Neuronal stem cell (in vitro differentiated cells): ENCODE results near the gene CALHM3.
A peak's percentile ranks its signal among the peaks of the same experiment; 100 is the strongest.
"Not testable (repeated sequence)": the region's sequence is repeated elsewhere in the genome, so short reads cannot be mapped to it uniquely, and the experiment has no call there.

Experiments
- DNase-seq: peaks from one replicate; pipeline ENCODE4 v3.0.0-alpha.2; 2013; ENCODE audit warnings: low spot score
- H2AFZ ChIP-seq: one replicate; pipeline ENCODE4 v1.6.1; 2013; ENCODE audit warnings: mild to moderate bottlenecking, low read length, inconsistent platforms
- H2AK5ac ChIP-seq: 2 replicates; pipeline ENCODE4 v1.6.1; 2013; ENCODE audit warnings: low read depth, mild to moderate bottlenecking, inconsistent platforms, low read length, moderate library complexity, mixed read lengths
- H2BK120ac ChIP-seq: 2 replicates; pipeline ENCODE4 v1.6.1; 2013; ENCODE audit warnings: low read depth, mild to moderate bottlenecking, inconsistent platforms, low read length, moderate library complexity, mixed read lengths
- H2BK12ac ChIP-seq: one replicate; pipeline ENCODE4 v1.6.1; 2013; ENCODE audit warnings: low read length, inconsistent platforms
- H2BK15ac ChIP-seq: 2 replicates; pipeline ENCODE4 v1.6.1; 2013; ENCODE audit warnings: mild to moderate bottlenecking, low read length, inconsistent platforms, mixed read lengths
- H2BK5ac ChIP-seq: one replicate; pipeline ENCODE4 v1.6.1; 2013; ENCODE audit warnings: inconsistent platforms, mild to moderate bottlenecking, low read length, moderate library complexity
- H3K14ac ChIP-seq: one replicate; pipeline ENCODE4 v1.6.1; 2013; ENCODE audit warnings: low read length, inconsistent platforms
- H3K18ac ChIP-seq: 2 replicates; pipeline ENCODE4 v1.6.1; 2013; ENCODE audit warnings: low read length, inconsistent platforms
- H3K23ac ChIP-seq: 2 replicates; pipeline ENCODE4 v1.6.1; 2013; ENCODE audit warnings: low read depth, mild to moderate bottlenecking, mixed read lengths, low read length, inconsistent platforms; ENCODE audit not compliant: poor library complexity
- H3K27ac ChIP-seq: replicated peaks from 3 replicates; pipeline ENCODE4 v1.5.1; 2013; ENCODE audit warnings: low read length, inconsistent platforms
- H3K27me3 ChIP-seq, 3 experiments: 2 replicates each; pipeline ENCODE4 v1.6.1; 2013; ENCODE audit warnings: low read length in 3 of 3, mild to moderate bottlenecking in 2 of 3, inconsistent platforms in 1 of 3, low read depth in 1 of 3, mixed read lengths in 1 of 3, moderate library complexity in 1 of 3; ENCODE audit not compliant: control insufficient read depth in 3 of 3, insufficient read depth in 3 of 3
- H3K36me3 ChIP-seq, 2 donors: replicated peaks in 1 of 2; 2 replicates each; pipeline ENCODE4 v1.6.1; 2013; ENCODE audit warnings: low read length in 2 of 2; ENCODE audit not compliant: control insufficient read depth in 2 of 2, insufficient read depth in 2 of 2
- H3K4ac ChIP-seq: 2 replicates; pipeline ENCODE4 v1.6.1; 2013; ENCODE audit warnings: inconsistent platforms, mild to moderate bottlenecking, low read length, moderate library complexity
- H3K4me1 ChIP-seq, 2 donors: 1 replicate in 1 of 2; 2 replicates in 1 of 2; pipeline ENCODE4 v1.6.1; 2013; ENCODE audit warnings: low read length in 2 of 2, low read depth in 1 of 2; ENCODE audit not compliant: control insufficient read depth in 2 of 2, insufficient read depth in 1 of 2
- H3K4me2 ChIP-seq: one replicate; pipeline ENCODE4 v1.6.1; 2013; ENCODE audit warnings: mild to moderate bottlenecking, low read length, inconsistent platforms; ENCODE audit not compliant: insufficient read depth, poor library complexity, severe bottlenecking
- H3K4me3 ChIP-seq, 2 donors: 2 replicates each; pipeline ENCODE4 v1.5.1; 2013; ENCODE audit warnings: low read length in 2 of 2, mild to moderate bottlenecking in 2 of 2, inconsistent platforms in 1 of 2, moderate library complexity in 1 of 2
- H3K79me1 ChIP-seq: one replicate; pipeline ENCODE4 v1.6.1; 2013; ENCODE audit warnings: low read depth, mild to moderate bottlenecking, inconsistent platforms, low read length, moderate library complexity
- H3K9ac ChIP-seq: one replicate; pipeline ENCODE4 v1.6.1; 2013; ENCODE audit warnings: mild to moderate bottlenecking, low read depth, low read length, inconsistent platforms; ENCODE audit not compliant: poor library complexity
- H3K9me3 ChIP-seq, 2 donors: replicated peaks in 1 of 2; 2 replicates each; pipeline versions ENCODE3 to v1.6.1; 2013; ENCODE audit warnings: low read length in 2 of 2, mild to moderate bottlenecking in 2 of 2, inconsistent platforms in 1 of 2, low read depth in 1 of 2, mixed read lengths in 1 of 2, moderate library complexity in 1 of 2; ENCODE audit not compliant: control insufficient read depth in 2 of 2, insufficient read depth in 1 of 2
- H4K8ac ChIP-seq: one replicate; pipeline ENCODE4 v1.6.1; 2013; ENCODE audit warnings: low read depth, mild to moderate bottlenecking, inconsistent platforms, low read length, moderate library complexity
- H4K91ac ChIP-seq: one replicate; pipeline ENCODE4 v1.6.1; 2013; ENCODE audit warnings: low read length, low read depth, mild to moderate bottlenecking, inconsistent platforms; ENCODE audit not compliant: poor library complexity
- WGBS, 2 donors: extraction: QIAGEN DNeasy Blood & Tissue Kit; methylation state at CpG; one replicate each; pipeline ENCODE4 v1.1.7; 2013; ENCODE audit warnings: missing lambda C conversion rate in 2 of 2, mixed read lengths in 1 of 2; ENCODE audit not compliant: insufficient read length in 2 of 2, insufficient replicate concordance in 1 of 2; ENCODE audit errors: extremely low coverage in 2 of 2; 5-methylcytosine and 5-hydroxymethylcytosine counted together

Gene CALHM3

GRCh38 chr10:103487410-103487708 is 8.3 kb upstream of the CALHM3 start:
- Histone ChIP-seq H3K14ac (no peak overlapping the region), H3K9me3 (no peaks in the 10 kb centered on the region), H3K79me1 (no peaks in the 10 kb centered on the region), H3K27ac (no peak overlapping the region), H4K8ac (no peak overlapping the region), H3K4me3 (no peak overlapping the region), H4K91ac (no peak overlapping the region), H3K23ac (no peak overlapping the region), H3K27me3 (peaks cover 0 to 16% (median 0%) of the 10 kb centered on the region in 3 experiments), H3K4me2 (no peak overlapping the region), H3K18ac (no peak overlapping the region), H2AFZ (no peak overlapping the region), H3K4ac (no peak overlapping the region), H2BK15ac (no peak overlapping the region), H2BK5ac (no peak overlapping the region), H2BK12ac (no peak overlapping the region), H2BK120ac (no peak overlapping the region), H3K9ac (no peak overlapping the region), H3K36me3 (no peaks in the 10 kb centered on the region), H2AK5ac (no peak overlapping the region), H3K4me1 (peaks cover 2 to 6% of the 10 kb centered on the region in 2 donors)
- no CpG with 5 or more reads among the region's 2 CpGs for WGBS, 2 donors
- no peak for DNase-seq

GRCh38 chr10:103486635-103487409 is 7.8 kb upstream of the CALHM3 start:
- H2BK15ac ChIP-seq, H2AK5ac ChIP-seq, H2BK5ac ChIP-seq, H3K9me3 ChIP-seq, H3K36me3 ChIP-seq, H2AFZ ChIP-seq, H3K4me1 ChIP-seq, H3K27ac ChIP-seq, H3K4me3 ChIP-seq, H3K18ac ChIP-seq, H3K23ac ChIP-seq, H3K4me2 ChIP-seq, H3K79me1 ChIP-seq, DNase-seq, H3K4ac ChIP-seq, H4K8ac ChIP-seq, H2BK120ac ChIP-seq, H3K14ac ChIP-seq, H4K91ac ChIP-seq, H2BK12ac ChIP-seq, H3K9ac ChIP-seq: not testable (repeated sequence)
- no CpG with 5 or more reads among the region's 8 CpGs for WGBS, 2 donors
- peaks cover 0 to 16% (median 0%) of the 10 kb centered on the region in 3 experiments for H3K27me3 ChIP-seq

GRCh38 chr10:103481974-103482531 is 3.0 kb upstream of the CALHM3 start:
- no peak overlapping the region for H4K91ac ChIP-seq
- no peak overlapping the region for H2AK5ac ChIP-seq
- no peak overlapping the region for H2BK120ac ChIP-seq
- no peak overlapping the region for H3K23ac ChIP-seq
- no peak for DNase-seq
- H2AFZ ChIP-seq, result no peak overlapping the region
- no peak overlapping the region for H3K4me2 ChIP-seq
- no peak overlapping the region for H3K4ac ChIP-seq
- no peaks in the 10 kb centered on the region for H3K79me1 ChIP-seq
- peaks cover 1 to 4% of the 10 kb centered on the region in 2 donors for H3K4me1 ChIP-seq
- WGBS, 2 donors, result no CpG with 5 or more reads among the region's 12 CpGs
- H4K8ac ChIP-seq, result no peak overlapping the region
- no peak overlapping the region for H3K18ac ChIP-seq
- no peak overlapping the region for H3K27ac ChIP-seq
- peak overlapping the region; percentile 61 for H3K9ac ChIP-seq
- H3K36me3 ChIP-seq, result no peaks in the 10 kb centered on the region
- H3K4me3 ChIP-seq, result no peak overlapping the region
- no peak overlapping the region for H2BK12ac ChIP-seq
- no peak overlapping the region for H2BK5ac ChIP-seq
- H3K27me3 ChIP-seq, result peaks cover 0 to 15% (median 0%) of the 10 kb centered on the region in 3 experiments
- H3K14ac ChIP-seq, result no peak overlapping the region
- H3K9me3 ChIP-seq, result no peaks in the 10 kb centered on the region
- H2BK15ac ChIP-seq, result no peak overlapping the region

GRCh38 chr10:103480521-103480920 is 1.5 kb upstream of the CALHM3 start:
- DNase-seq, result no peak
- Histone ChIP-seq H3K27ac (no peak overlapping the region), H3K27me3 (peaks cover 0 to 21% (median 0%) of the 10 kb centered on the region in 3 experiments), H3K9ac (no peak overlapping the region), H2AFZ (no peak overlapping the region), H3K4me1 (peaks cover 4 to 8% of the 10 kb centered on the region in 2 donors), H2BK12ac (no peak overlapping the region), H3K36me3 (no peaks in the 10 kb centered on the region), H4K8ac (no peak overlapping the region), H2BK15ac (no peak overlapping the region), H2AK5ac (peak overlapping the region; percentile 68), H2BK120ac (no peak overlapping the region), H3K23ac (no peak overlapping the region), H3K4me3 (peak overlapping the region in 1 of 2 donors; percentile 36), H3K4me2 (no peak overlapping the region), H3K18ac (no peak overlapping the region), H3K9me3 (no peaks in the 10 kb centered on the region), H3K4ac (no peak overlapping the region), H3K79me1 (no peaks in the 10 kb centered on the region), H2BK5ac (no peak overlapping the region), H3K14ac (peak overlapping the region; percentile 67), H4K91ac (no peak overlapping the region)
- no CpG with 5 or more reads among the region's 5 CpGs for WGBS, 2 donors
